Spleen (tissue), 11 donors: ENCODE data around the gene MEIS1. TPM values are rescaled to one million over a fixed set of nuclear protein-coding genes. Genes with fewer than 3 reads are reported as not detected.

Source experiments
- DNase-seq: peaks from one replicate; pipeline ENCODE4 v3.0.0-alpha.2; 2020
- H3K27ac ChIP-seq, 8 donors: fragments of 200-600 bp; sonication (generic) in 7 of 8; 1 replicate in 4 of 8; 2 replicates in 4 of 8; pipeline versions ENCODE4 v1.5.0 to v1.8.0; 2016 to 2021; ENCODE audit warnings: inconsistent platforms in 4 of 8, mild to moderate bottlenecking in 4 of 8, moderate library complexity in 1 of 8
- H3K27me3 ChIP-seq, 7 donors: fragments of 200-600 bp; sonication (generic) in 6 of 7; replicated peaks in 1 of 7; 1 replicate in 4 of 7; 2 replicates in 3 of 7; pipeline versions ENCODE4 v1.5.0 to v1.8.0; 2016 to 2021; ENCODE audit warnings: inconsistent platforms in 3 of 7, mild to moderate bottlenecking in 1 of 7
- H3K36me3 ChIP-seq, 6 donors: fragments of 200-600 bp; sonication (generic) in 5 of 6; 1 replicate in 4 of 6; 2 replicates in 2 of 6; pipeline versions ENCODE4 v1.5.0 to v1.8.0; 2016 to 2021; ENCODE audit warnings: inconsistent platforms in 2 of 6
- H3K4me1 ChIP-seq, 6 donors: fragments of 200-600 bp; sonication (generic) in 5 of 6; 1 replicate in 3 of 6; 2 replicates in 3 of 6; pipeline versions ENCODE4 v1.5.0 to v1.8.0; 2016 to 2021; ENCODE audit warnings: inconsistent platforms in 3 of 6
- H3K4me3 ChIP-seq, 8 donors: fragments of 200-600 bp; sonication (generic) in 7 of 8; 1 replicate in 4 of 8; 2 replicates in 4 of 8; pipeline versions ENCODE4 v1.5.0 to v1.8.0; 2016 to 2021; ENCODE audit warnings: inconsistent platforms in 4 of 8, mild to moderate bottlenecking in 4 of 8, moderate library complexity in 2 of 8
- H3K9me3 ChIP-seq, 8 donors: fragments of 200-600 bp; sonication (generic) in 7 of 8; 1 replicate in 4 of 8; 2 replicates in 4 of 8; pipeline versions ENCODE4 v1.5.0 to v1.8.0; 2016 to 2021; ENCODE audit warnings: inconsistent platforms in 4 of 8
- CTCF ChIP-seq, 11 experiments: fragments of 200-600 bp in 7 of 11; fragments of 450-650 bp in 4 of 11; sonication (generic) in 4 of 11; IDR thresholded peaks in 8 of 11; conservative IDR thresholded peaks in 3 of 11; 1 replicate in 7 of 11; 2 replicates in 4 of 11; pipeline versions ENCODE4 v1.4.0 to v1.8.0; 2016 to 2021; ENCODE audit warnings: antibody characterized with exemption in 11 of 11, inconsistent platforms in 4 of 11, mild to moderate bottlenecking in 1 of 11
- POLR2A ChIP-seq, 3 donors: fragments of 450-650 bp; IDR thresholded peaks; one replicate each; pipeline ENCODE4 v1.5.1; 2017; ENCODE audit warnings: antibody characterized with exemption in 3 of 3, mild to moderate bottlenecking in 1 of 3
- POLR2AphosphoS5 ChIP-seq, 3 donors: sonication (generic); formaldehyde crosslinking; IDR thresholded peaks; one replicate each; pipeline ENCODE4 v1.5.1; 2017; ENCODE audit warnings: antibody characterized with exemption in 3 of 3
- WGBS, 5 donors: extraction: QIAGEN DNeasy Blood & Tissue Kit in 3 of 5; methylation state at CpG; one replicate each; pipeline versions ENCODE4 v1.1.5 to v1.1.7; 2013 to 2018; 5-methylcytosine and 5-hydroxymethylcytosine counted together
- intact Hi-C: fragments of 100-400 bp; cut with DNase I; formaldehyde crosslinking; loops from one replicate; pipeline ENCODE4 v1.15.0; 2023; ENCODE audit warnings: low total_unique reads
- polyA plus RNA-seq, 3 donors: library from polyadenylated mRNA; stranded (reverse); fragments of 200-250 nt; gene quantifications; one replicate each; pipeline ENCODE4 v1.2.1, GENCODE V29; 2013
- total RNA-seq, 7 donors: library from RNA; depleted of rRNA in 3 of 7; stranded (reverse); fragments of >200 nt in 3 of 7; fragmentation: NEBNext Ultra II Directional in 4 of 7; extraction: Animal tissue kit (Norgen Biotek cat#: 25700) in 4 of 7; gene quantifications; one replicate each; pipeline versions ENCODE4 v1.1.0 to v1.2.1, GENCODE V29; 2016 to 2021
- donor health status: healthy with polysubstance abuse.
- donor health status: DM: no; HTN: no; CAD: no; lungs with moderate emphysema.
- donor health status: DM: no; HTN: no; CAD: no.
- donor health status: Bipolar disorder and iron deficiency.
- donor health status: healthy.
- donor health status: DM: no; HTN: no; CAD: no.
- donor health status: DM: yes; HTN: yes; CAD: no.

MEIS1 gene
- total and polyA plus RNA-seq, 10 donors: 13.1 to 81.4 (median 28.2) TPM

DNA sequence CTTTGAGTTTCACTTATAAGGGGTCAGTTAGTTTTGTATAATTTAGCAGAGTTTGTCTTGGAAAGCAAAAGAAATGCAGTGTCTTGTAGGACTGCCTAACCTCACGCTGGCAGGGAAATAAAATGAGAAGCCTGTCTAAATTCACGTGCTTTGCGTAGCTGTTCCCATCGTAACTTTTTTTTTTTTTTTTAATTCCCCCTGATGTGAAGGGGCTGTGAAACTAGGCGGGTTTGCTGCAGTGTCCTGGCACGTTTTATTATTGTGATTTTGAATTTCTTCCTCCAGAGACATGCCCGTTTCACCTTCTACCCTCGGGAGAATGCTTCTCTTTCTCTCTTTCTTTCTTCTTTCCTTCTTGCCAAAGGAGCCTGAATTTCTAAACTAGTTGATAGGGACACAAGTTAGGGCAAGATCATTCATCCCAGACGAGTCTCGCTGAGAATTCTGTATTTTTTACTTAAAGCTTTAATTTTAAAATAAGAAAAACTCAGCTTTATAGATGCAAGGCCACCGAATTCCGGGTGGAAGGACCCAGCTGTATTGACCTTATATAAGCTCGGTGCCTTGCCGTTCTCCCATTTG, 2.3 kb downstream of the MEIS1 start:
- no peaks in the 10 kb centered on the region for H3K9me3 ChIP-seq
- no peaks in the 10 kb centered on the region for H3K36me3 ChIP-seq
- intact Hi-C loops: no loop called here
- peaks cover 0 to 87% (median 43%) of the 10 kb centered on the region in 6 donors for H3K4me1 ChIP-seq
- peak overlapping the region; percentile 8 to 82 (median 63) for H3K4me3 ChIP-seq
- TF ChIP-seq POLR2AphosphoS5 (IDR thresholded peaks at IDR 0.05) (no peak), POLR2A (IDR thresholded peaks at IDR 0.05) (no peak), CTCF (IDR thresholded peaks at IDR 0.05 in 8 of 11, conservative IDR thresholded peaks at IDR 0.05 in 3 of 11) (no peak)
- no peak for DNase-seq
- peaks cover 0 to 100% (median 42%) of the 10 kb centered on the region in 7 donors for H3K27me3 ChIP-seq
- WGBS, 5 donors: 3 to 11% (median 7%) methylated on average over 14 of the region's 14 CpGs
- peak overlapping the region; percentile 5 to 90 (median 81) for H3K27ac ChIP-seq

- TF ChIP-seq CTCF (IDR thresholded peaks at IDR 0.05 in 8 of 11, conservative IDR thresholded peaks at IDR 0.05 in 3 of 11) (no peak), POLR2AphosphoS5 (IDR thresholded peaks at IDR 0.05) (peak in 1 of 3 donors; percentile 17), POLR2A (IDR thresholded peaks at IDR 0.05) (no peak)
- intact Hi-C loops: no loop called here
- H3K4me3 ChIP-seq: peak overlapping the region; percentile 16 to 82 (median 63)
- no peak for DNase-seq
- peak overlapping the region; percentile 4 to 90 (median 81) for H3K27ac ChIP-seq
- H3K27me3 ChIP-seq: peaks cover 0 to 98% (median 38%) of the 10 kb centered on the region in 7 donors
- H3K36me3 ChIP-seq: no peaks in the 10 kb centered on the region
- H3K9me3 ChIP-seq: no peaks in the 10 kb centered on the region
- peaks cover 0 to 80% (median 42%) of the 10 kb centered on the region in 6 donors for H3K4me1 ChIP-seq
- WGBS, 5 donors: 9 to 34% (median 19%) methylated on average over 20 to 22 of the region's 22 CpGs
Measured at GRCh38 chr2:66437691-66438497, 3.0 kb downstream of the MEIS1 start.

DNA sequence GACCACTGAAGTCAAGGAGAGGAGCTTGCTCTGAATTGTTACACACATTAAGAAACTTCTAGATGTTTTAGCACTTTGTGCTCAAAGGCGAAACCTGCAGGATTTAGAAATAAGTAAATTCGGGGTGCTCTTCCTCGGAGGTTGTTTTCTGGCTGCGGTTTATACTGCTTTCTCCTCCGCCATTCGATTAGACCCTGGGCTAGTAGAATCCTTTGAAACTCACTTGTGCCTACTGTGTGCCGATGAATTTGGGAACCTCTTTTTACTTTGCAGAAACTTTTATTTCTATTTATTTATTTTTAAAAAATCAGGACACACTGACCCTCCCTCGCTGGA, 3.5 kb downstream of the MEIS1 start:
- WGBS, 5 donors: 28 to 34% (median 30%) methylated on average over 8 of the region's 8 CpGs
- H3K4me1 ChIP-seq: peaks cover 0 to 74% (median 37%) of the 10 kb centered on the region in 6 donors
- peaks cover 0 to 98% (median 33%) of the 10 kb centered on the region in 7 donors for H3K27me3 ChIP-seq
- DNase-seq: no peak
- H3K36me3 ChIP-seq: peaks cover 0 to 3% (median 0%) of the 10 kb centered on the region in 6 donors
- peak overlapping the region; percentile 4 to 90 (median 81) for H3K27ac ChIP-seq
- intact Hi-C loops: no loop called here
- TF ChIP-seq POLR2A (IDR thresholded peaks at IDR 0.05) (no peak), CTCF (IDR thresholded peaks at IDR 0.05 in 8 of 11, conservative IDR thresholded peaks at IDR 0.05 in 3 of 11) (no peak), POLR2AphosphoS5 (IDR thresholded peaks at IDR 0.05) (no peak)
- peak overlapping the region in 7 of 8 donors; percentile 27 to 82 (median 67) for H3K4me3 ChIP-seq
- no peaks in the 10 kb centered on the region for H3K9me3 ChIP-seq
